Measurements from ENCODE around the gene EEF1AKMT3. TPM values are rescaled to one million over a fixed set of nuclear protein-coding genes. Genes with fewer than 3 reads are reported as not detected.

The EEF1AKMT3 gene
- 5.1 and 6.0 TPM in 2 replicates for total RNA-seq (ENCODE audit: low replicate concordance)
- long read RNA-seq, partial matches to known transcripts = 0 of 1 reads
- long read RNA-seq, other reads (novel, unspliced or antisense) = 0 of 1 reads

- Mint-ChIP-seq H3K27ac (peak within 1 kb of the TSS; percentile 99), H3K36me3 (peaks cover 19% of the 10 kb centered on the region), H3K4me1 (ENCODE audit: unreplicated experiment) (peaks cover 21% of the 10 kb centered on the region), H3K9me3 (no peaks in the 10 kb centered on the region), H3K27me3 (peaks cover 9% of the 10 kb centered on the region), H3K4me3 (peak within 1 kb of the TSS; percentile 99)
- DNase-seq (ENCODE audit: extremely low spot score, unreplicated experiment) = peak; percentile 78
- no peak for TF ChIP-seq CTCF (conservative IDR thresholded peaks at IDR 0.05)
These were observed at the start of gene EEF1AKMT3 for GRCh38 chr12:57772429-57773322. EEF1AKMT3 (plus strand) TSS chr12:57772614; CDS start chr12:57772725, 111 bp downstream.

- H3K27ac Mint-ChIP-seq = no peak overlapping the region
These were observed 49.4 kb upstream of the EEF1AKMT3 start for GRCh38 chr12:57722716-57723629.

GRCh38 chr12:57723630-57723962 is 48.8 kb upstream of the EEF1AKMT3 start:
- no peak for TF ChIP-seq CTCF (conservative IDR thresholded peaks at IDR 0.05)
- no peaks in the 10 kb centered on the region for H3K4me1 Mint-ChIP-seq (ENCODE audit: unreplicated experiment)
- no peaks in the 10 kb centered on the region for H3K9me3 Mint-ChIP-seq
- peaks cover 17% of the 10 kb centered on the region for H3K36me3 Mint-ChIP-seq
- DNase-seq (ENCODE audit: extremely low spot score, unreplicated experiment) = no peak
- H3K4me3 Mint-ChIP-seq = no peak overlapping the region
- peaks cover 51% of the 10 kb centered on the region for H3K27me3 Mint-ChIP-seq
- H3K27ac Mint-ChIP-seq = no peak overlapping the region

More at GRCh38 chr12:57722716-57723629, 49.4 kb upstream of the EEF1AKMT3 start:
- no peak for TF ChIP-seq CTCF (conservative IDR thresholded peaks at IDR 0.05)
- peak; percentile 51 for DNase-seq (ENCODE audit: extremely low spot score, unreplicated experiment)
- no peaks in the 10 kb centered on the region for H3K9me3 Mint-ChIP-seq
- peaks cover 45% of the 10 kb centered on the region for H3K27me3 Mint-ChIP-seq
- peaks cover 21% of the 10 kb centered on the region for H3K36me3 Mint-ChIP-seq
- no peaks in the 10 kb centered on the region for H3K4me1 Mint-ChIP-seq (ENCODE audit: unreplicated experiment)
- no peak overlapping the region for H3K4me3 Mint-ChIP-seq

- H3K27me3 Mint-ChIP-seq = peaks cover 57% of the 10 kb centered on the region
- TF ChIP-seq CTCF (conservative IDR thresholded peaks at IDR 0.05) = no peak
- H3K36me3 Mint-ChIP-seq = peaks cover 12% of the 10 kb centered on the region
- H3K27ac Mint-ChIP-seq = peak overlapping the region; percentile 61
- H3K9me3 Mint-ChIP-seq = no peaks in the 10 kb centered on the region
- DNase-seq (ENCODE audit: extremely low spot score, unreplicated experiment) = peak; percentile 60
- H3K4me3 Mint-ChIP-seq = peak overlapping the region; percentile 62
- H3K4me1 Mint-ChIP-seq (ENCODE audit: unreplicated experiment) = no peaks in the 10 kb centered on the region
These were observed 48.1 kb upstream of the EEF1AKMT3 start for GRCh38 chr12:57724003-57724935.
